Measurements from ENCODE around the gene SLC6A7.

- TF ChIP-seq CTCF (IDR thresholded peaks at IDR 0.05; ENCODE audit: low read depth, low read length, poor library complexity, severe bottlenecking) = no peak
- TF ChIP-seq EZH2phosphoT487 (IDR thresholded peaks at IDR 0.05; ENCODE audit: borderline replicate concordance, low read length) = no peak
Measured at GRCh38 chr5:150241298-150242160, 51.7 kb downstream of the SLC6A7 start.

Data from DOHH2 (cell line).